Endothelial cell (in vitro differentiated cells): ENCODE data around the gene MED1. TPM values are rescaled to one million over a fixed set of nuclear protein-coding genes. Genes with fewer than 3 reads are reported as not detected.
"Not testable (repeated sequence)": the region's sequence is repeated elsewhere in the genome, so short reads cannot be mapped to it uniquely, and the experiment has no call there.

ENCODE experiments used
- DNase-seq: peaks from one replicate; pipeline ENCODE4 v3.0.0; 2021; ENCODE audit warnings: low spot score
- H3K27ac Mint-ChIP-seq: one replicate; pipeline ENCODE4 v1.8.0; 2021; ENCODE audit warnings: mixed read lengths, inconsistent platforms; ENCODE audit not compliant: unreplicated experiment
- H3K27me3 Mint-ChIP-seq: one replicate; pipeline ENCODE4 v1.8.0; 2021; ENCODE audit warnings: mild to moderate bottlenecking, moderate library complexity, mixed read lengths, inconsistent platforms; ENCODE audit not compliant: unreplicated experiment
- H3K36me3 Mint-ChIP-seq: one replicate; pipeline ENCODE4 v1.8.0; 2021; ENCODE audit warnings: mild to moderate bottlenecking, low read depth, mixed read lengths, inconsistent platforms; ENCODE audit not compliant: unreplicated experiment
- H3K4me1 Mint-ChIP-seq: one replicate; pipeline ENCODE4 v1.8.0; 2021; ENCODE audit warnings: mild to moderate bottlenecking, mixed read lengths, inconsistent platforms; ENCODE audit not compliant: unreplicated experiment
- H3K4me3 Mint-ChIP-seq: one replicate; pipeline ENCODE4 v1.8.0; 2021; ENCODE audit warnings: mild to moderate bottlenecking, mixed read lengths, inconsistent platforms; ENCODE audit not compliant: unreplicated experiment
- H3K9me3 Mint-ChIP-seq: one replicate; pipeline ENCODE4 v1.8.0; 2021; ENCODE audit warnings: mixed read lengths, inconsistent platforms; ENCODE audit not compliant: unreplicated experiment
- CTCF ChIP-seq: fragments of 200-600 bp; sonication (generic); IDR thresholded peaks from one replicate; pipeline ENCODE4 v1.5.0; 2021; ENCODE audit warnings: antibody characterized with exemption; ENCODE audit not compliant: unreplicated experiment
- total RNA-seq: library from RNA; stranded (reverse); fragmentation: NEBNext Ultra II Directional; extraction: Animal tissue kit (Norgen Biotek cat#: 25700); gene quantifications from one replicate; pipeline ENCODE4 v1.2.1, GENCODE V29; 2021; ENCODE audit not compliant: unreplicated experiment

MED1 gene
- total RNA-seq, 1 donor from 2014 or later, result 45.8 TPM

- H3K9me3 Mint-ChIP-seq, result no peaks in the 10 kb centered on the region
- H3K36me3 Mint-ChIP-seq, result peaks cover 6% of the 10 kb centered on the region
- no peak for DNase-seq
- no peak for TF ChIP-seq CTCF
- no peaks in the 10 kb centered on the region for H3K27me3 Mint-ChIP-seq
- no peak overlapping the region for H3K4me3 Mint-ChIP-seq
- no peak overlapping the region for H3K27ac Mint-ChIP-seq
- H3K4me1 Mint-ChIP-seq, result no peaks in the 10 kb centered on the region
Observed at GRCh38 chr17:39485555-39485954, 34.5 kb upstream of the MED1 start.

- Mint-ChIP-seq H3K4me1 (no peaks in the 10 kb centered on the region), H3K4me3 (no peak overlapping the region)
- no peak for DNase-seq
Observed at GRCh38 chr17:39484178-39484577, 33.1 kb upstream of the MED1 start.

DNA sequence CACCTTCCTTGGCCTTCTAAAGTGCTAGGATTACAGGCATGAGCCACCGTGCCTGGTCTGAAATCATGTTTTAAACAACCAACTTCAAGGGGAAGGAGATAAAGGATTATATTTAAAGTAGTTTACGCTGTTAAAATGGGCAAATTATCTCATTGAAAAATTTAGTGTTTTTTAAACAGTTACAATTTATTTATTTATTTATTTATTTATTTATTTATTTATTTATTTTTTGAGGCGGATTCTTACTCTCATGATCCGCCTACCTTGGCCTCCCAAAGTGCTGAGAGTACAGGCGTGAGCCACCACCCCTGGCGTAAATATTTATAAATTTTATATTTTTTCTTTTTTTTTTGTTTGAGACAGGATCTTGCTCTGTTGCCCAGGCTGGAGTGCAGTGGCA is 32.4 kb upstream of the MED1 start:
- TF ChIP-seq CTCF, result no peak
- Mint-ChIP-seq H3K27me3 (no peaks in the 10 kb centered on the region), H3K27ac (no peak overlapping the region), H3K9me3 (no peaks in the 10 kb centered on the region), H3K36me3 (peaks cover 6% of the 10 kb centered on the region), H3K4me1 (no peaks in the 10 kb centered on the region), H3K4me3 (no peak overlapping the region)
- no peak for DNase-seq

More at GRCh38 chr17:39484178-39484577, 33.1 kb upstream of the MED1 start:
- Mint-ChIP-seq H3K9me3 (no peaks in the 10 kb centered on the region), H3K27ac (no peak overlapping the region), H3K27me3 (no peaks in the 10 kb centered on the region), H3K36me3 (peaks cover 6% of the 10 kb centered on the region)
- no peak for TF ChIP-seq CTCF

- H3K9me3 Mint-ChIP-seq, result not testable (repeated sequence)
Observed at GRCh38 chr17:39479631-39480030, 28.6 kb upstream of the MED1 start.

GRCh38 chr17:39473310-39473709 is 22.2 kb upstream of the MED1 start:
- Mint-ChIP-seq H3K36me3 (peaks cover 16% of the 10 kb centered on the region), H3K27me3 (no peaks in the 10 kb centered on the region), H3K9me3 (no peaks in the 10 kb centered on the region), H3K27ac (no peak overlapping the region), H3K4me3 (no peak overlapping the region), H3K4me1 (no peaks in the 10 kb centered on the region)
- no peak for DNase-seq
- no peak for TF ChIP-seq CTCF

More at GRCh38 chr17:39479631-39480030, 28.6 kb upstream of the MED1 start:
- H3K36me3 Mint-ChIP-seq, DNase-seq, H3K27me3 Mint-ChIP-seq, H3K27ac Mint-ChIP-seq, H3K4me3 Mint-ChIP-seq, H3K4me1 Mint-ChIP-seq: not testable (repeated sequence)

- not testable (repeated sequence) for H3K9me3 Mint-ChIP-seq, H3K27ac Mint-ChIP-seq
- H3K36me3 Mint-ChIP-seq, result peaks cover 15% of the 10 kb centered on the region
Observed at GRCh38 chr17:39468610-39469009, 17.5 kb upstream of the MED1 start.

DNA sequence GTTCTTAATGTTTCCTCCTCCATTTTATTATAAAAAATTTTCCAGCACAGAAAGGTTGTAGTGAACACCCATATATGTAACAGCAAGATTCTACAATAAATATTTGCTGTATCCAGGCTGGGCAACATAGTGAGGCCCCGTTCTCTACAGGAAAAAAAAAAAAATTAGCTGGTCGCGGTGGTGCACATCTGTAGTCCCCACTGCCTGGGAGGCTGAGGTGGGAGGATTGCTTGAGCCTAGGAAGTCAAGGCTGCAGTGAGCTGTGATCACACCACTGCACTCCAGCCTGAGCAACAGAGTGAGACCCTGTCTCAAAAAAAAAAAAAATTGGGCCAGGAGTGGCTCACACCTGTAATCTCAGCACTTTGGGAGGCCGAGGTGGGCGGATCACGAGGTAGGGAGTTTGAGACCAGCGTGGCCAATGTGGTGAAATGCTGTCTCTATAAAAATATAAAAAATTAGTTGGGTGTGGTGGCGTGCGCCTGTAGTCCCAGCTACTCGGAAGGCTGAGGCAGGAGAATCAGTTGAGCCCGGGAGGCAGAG is 13.6 kb upstream of the MED1 start:
- not testable (repeated sequence) for H3K27ac Mint-ChIP-seq, H3K27me3 Mint-ChIP-seq, H3K4me3 Mint-ChIP-seq, H3K9me3 Mint-ChIP-seq, DNase-seq
- H3K4me1 Mint-ChIP-seq, result peaks cover 20% of the 10 kb centered on the region
- peaks cover 17% of the 10 kb centered on the region for H3K36me3 Mint-ChIP-seq

More at GRCh38 chr17:39468610-39469009, 17.5 kb upstream of the MED1 start:
- DNase-seq, H3K4me3 Mint-ChIP-seq, H3K4me1 Mint-ChIP-seq, H3K27me3 Mint-ChIP-seq: not testable (repeated sequence)
